PC-9 (cell line): Measurements from ENCODE around the gene C1orf87. TPM values are rescaled to one million over a fixed set of nuclear protein-coding genes. Genes with fewer than 3 reads are reported as not detected.

ENCODE experiments used
- BruUV-seq: library from RNA; stranded (reverse); fragments of 400-500 nt; replicated peaks from 2 replicates; lab custom pipeline; 2021; lab: Mats Ljungman, UMichigan
- CTCF ChIA-PET: fragments of 300-600 bp; sonication (Branson Sonifier 250); formaldehyde crosslinking; loops from one replicate; lab custom pipeline; 2022; ENCODE audit warnings: antibody characterized with exemption; lab: Charles Lee
- POLR2A ChIA-PET: fragments of 300-600 bp; sonication (Branson Sonifier 250); formaldehyde crosslinking; loops from one replicate; lab custom pipeline; 2022; ENCODE audit warnings: antibody characterized with exemption; ENCODE audit not compliant: unreplicated experiment; lab: Charles Lee
- DNase-seq, 2 experiments: peaks; one replicate each; pipeline versions ENCODE4 v3.0.0 to v3.0.0-alpha.2; 2015 to 2022; ENCODE audit warnings: mixed read lengths in 1 of 2
- H2AFZ ChIP-seq: fragments of 200-600 bp; sonication (generic); 2 replicates; pipeline ENCODE4 v1.8.1; 2017; ENCODE audit warnings: antibody characterized with exemption
- H3F3A ChIP-seq: fragments of 200-600 bp; sonication (generic); 2 replicates; pipeline ENCODE4 v1.8.1; 2017; ENCODE audit warnings: antibody characterized with exemption, mild to moderate bottlenecking, low read depth; ENCODE audit not compliant: insufficient read depth
- H3K27ac ChIP-seq: fragments of 200-600 bp; sonication (generic); 2 replicates; pipeline ENCODE4 v1.6.1; 2016; ENCODE audit warnings: mixed run types
- H3K27me3 ChIP-seq: fragments of 200-600 bp; sonication (generic); 2 replicates; pipeline ENCODE4 v1.6.1; 2016; ENCODE audit warnings: low read depth, mixed run types; ENCODE audit not compliant: insufficient read depth
- H3K36me3 ChIP-seq: fragments of 200-600 bp; sonication (generic); 2 replicates; pipeline ENCODE4 v1.6.1; 2016; ENCODE audit warnings: low read depth, mixed run types
- H3K4me1 ChIP-seq: fragments of 200-600 bp; sonication (generic); replicated peaks from 2 replicates; pipeline ENCODE4 v1.6.1; 2016; ENCODE audit warnings: mixed run types; ENCODE audit not compliant: insufficient read depth
- H3K4me2 ChIP-seq: fragments of 200-600 bp; sonication (generic); 2 replicates; pipeline ENCODE4 v1.6.1; 2017; ENCODE audit warnings: mixed run types
- H3K4me3 ChIP-seq: fragments of 200-600 bp; sonication (generic); 2 replicates; pipeline ENCODE4 v1.6.1; 2016; ENCODE audit warnings: mixed run types
- H3K79me2 ChIP-seq: fragments of 200-600 bp; sonication (generic); 2 replicates; pipeline ENCODE4 v1.6.1; 2017; ENCODE audit warnings: low read depth, mixed run types
- H3K9me2 ChIP-seq: fragments of 200-600 bp; sonication (generic); 2 replicates; pipeline ENCODE4 v1.8.1; 2017; ENCODE audit warnings: mild to moderate bottlenecking; ENCODE audit not compliant: insufficient read depth
- H3K9me3 ChIP-seq: fragments of 200-600 bp; sonication (generic); 2 replicates; pipeline ENCODE4 v1.8.1; 2016; ENCODE audit warnings: low read depth; ENCODE audit not compliant: insufficient read depth
- H4K20me1 ChIP-seq: fragments of 200-600 bp; sonication (generic); 2 replicates; pipeline ENCODE4 v1.8.1; 2017; ENCODE audit not compliant: insufficient read depth
- EZH2 ChIP-seq: fragments of 200-600 bp; sonication (generic); IDR thresholded peaks from 2 replicates; pipeline ENCODE4 v1.8.0; 2017; ENCODE audit warnings: antibody characterized with exemption, low read depth
- intact Hi-C: fragments of 100-400 bp; cut with micrococcal nuclease; formaldehyde crosslinking; loops from one replicate; pipeline ENCODE4 v1.10.0; 2022; ENCODE audit not compliant: unreplicated experiment
- total RNA-seq: library from RNA; stranded (reverse); gene quantifications from 2 replicates; pipeline ENCODE4 v1.2.3, GENCODE V29; 2021
- TF ChIP-seq, protein P1 (sequence below): fragments of 200-600 bp; sonication (generic); conservative IDR thresholded peaks from 2 replicates; pipeline ENCODE4 v1.6.1; 2017; ENCODE audit warnings: mixed run types, antibody characterized with exemption, mild to moderate bottlenecking, moderate library complexity

C1orf87 gene
- total RNA-seq, 1 experiment from 2014 or later = not detected

DNA sequence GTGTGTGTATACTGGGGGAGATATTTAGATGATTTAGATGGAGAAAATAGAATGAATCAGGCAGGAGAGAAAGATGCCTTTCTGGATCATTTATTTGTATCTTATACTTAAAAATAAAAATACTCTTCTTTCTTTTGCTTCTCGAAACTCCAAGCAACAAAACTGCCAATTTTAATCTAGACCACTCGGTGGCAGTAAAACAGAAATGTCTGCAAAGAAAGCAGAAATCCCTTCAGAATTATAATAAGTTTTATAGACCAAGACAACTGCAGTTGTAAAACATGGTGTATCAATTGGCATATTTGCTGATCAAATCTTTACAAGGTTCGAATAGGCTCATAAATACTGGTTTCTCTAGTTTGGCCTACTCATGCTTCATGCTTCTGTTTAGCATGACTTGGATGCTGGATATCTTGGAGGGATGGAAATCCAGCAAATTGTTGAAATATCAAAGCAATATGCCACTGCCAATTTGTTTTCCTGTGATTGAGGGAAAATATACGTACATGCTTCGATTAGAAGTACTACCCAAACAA lies 15.1 kb upstream of the C1orf87 start:
- ChIA-PET CTCF (no interaction called here), POLR2A (no interaction called here)
- no TSS peak for BruUV-seq
- Histone ChIP-seq H3K27me3 (no peaks in the 10 kb centered on the region), H3K79me2 (no peaks in the 10 kb centered on the region), H4K20me1 (no peaks in the 10 kb centered on the region), H3K4me1 (no peaks in the 10 kb centered on the region), H3F3A (no peaks in the 10 kb centered on the region), H3K36me3 (no peaks in the 10 kb centered on the region), H3K27ac (no peak overlapping the region), H3K9me2 (no peaks in the 10 kb centered on the region), H3K4me2 (no peak overlapping the region), H2AFZ (no peak overlapping the region), H3K4me3 (no peak overlapping the region), H3K9me3 (no peaks in the 10 kb centered on the region)
- DNase-seq = no peak
- TF ChIP-seq, protein P1, sequence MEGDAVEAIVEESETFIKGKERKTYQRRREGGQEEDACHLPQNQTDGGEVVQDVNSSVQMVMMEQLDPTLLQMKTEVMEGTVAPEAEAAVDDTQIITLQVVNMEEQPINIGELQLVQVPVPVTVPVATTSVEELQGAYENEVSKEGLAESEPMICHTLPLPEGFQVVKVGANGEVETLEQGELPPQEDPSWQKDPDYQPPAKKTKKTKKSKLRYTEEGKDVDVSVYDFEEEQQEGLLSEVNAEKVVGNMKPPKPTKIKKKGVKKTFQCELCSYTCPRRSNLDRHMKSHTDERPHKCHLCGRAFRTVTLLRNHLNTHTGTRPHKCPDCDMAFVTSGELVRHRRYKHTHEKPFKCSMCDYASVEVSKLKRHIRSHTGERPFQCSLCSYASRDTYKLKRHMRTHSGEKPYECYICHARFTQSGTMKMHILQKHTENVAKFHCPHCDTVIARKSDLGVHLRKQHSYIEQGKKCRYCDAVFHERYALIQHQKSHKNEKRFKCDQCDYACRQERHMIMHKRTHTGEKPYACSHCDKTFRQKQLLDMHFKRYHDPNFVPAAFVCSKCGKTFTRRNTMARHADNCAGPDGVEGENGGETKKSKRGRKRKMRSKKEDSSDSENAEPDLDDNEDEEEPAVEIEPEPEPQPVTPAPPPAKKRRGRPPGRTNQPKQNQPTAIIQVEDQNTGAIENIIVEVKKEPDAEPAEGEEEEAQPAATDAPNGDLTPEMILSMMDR = peak; percentile 25; the same call in 1 of the 2 replicates
- no peak for TF ChIP-seq EZH2
- intact Hi-C loops = no loop called here

DNA sequence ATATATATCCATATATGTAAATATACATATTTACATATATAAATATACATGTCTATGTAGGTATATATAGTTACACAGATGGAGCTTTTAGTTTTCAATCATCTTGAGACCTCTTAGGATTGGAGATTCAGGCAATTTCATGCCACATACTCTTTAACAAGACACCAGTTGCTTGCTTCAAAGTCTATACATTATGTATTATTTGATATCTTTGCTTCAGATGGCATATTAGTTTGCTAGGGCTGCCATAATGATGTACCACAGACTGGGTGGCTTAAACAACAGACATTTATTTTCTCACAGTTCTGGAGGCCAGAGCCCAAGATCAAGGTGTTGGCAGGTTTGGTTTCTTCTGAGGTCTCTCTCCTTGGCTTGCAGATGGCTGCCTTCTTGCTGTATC lies 14.1 kb upstream of the C1orf87 start:
- no peak overlapping the region for H3K27ac ChIP-seq
- no peak overlapping the region for H3K4me2 ChIP-seq
- no peak for DNase-seq
- no peak for TF ChIP-seq EZH2
- TF ChIP-seq, protein P1 = no peak
- BruUV-seq = no TSS peak
- intact Hi-C loops = no loop called here
- H3K27me3 ChIP-seq = no peaks in the 10 kb centered on the region
- no peak overlapping the region for H3K4me3 ChIP-seq
- H3K4me1 ChIP-seq = no peaks in the 10 kb centered on the region
- no peaks in the 10 kb centered on the region for H3K79me2 ChIP-seq
- H3F3A ChIP-seq = no peaks in the 10 kb centered on the region
- no peaks in the 10 kb centered on the region for H4K20me1 ChIP-seq
- POLR2A ChIA-PET = no interaction called here
- CTCF ChIA-PET = no interaction called here
- no peak overlapping the region for H2AFZ ChIP-seq
- H3K36me3 ChIP-seq = no peaks in the 10 kb centered on the region
- no peaks in the 10 kb centered on the region for H3K9me2 ChIP-seq
- no peaks in the 10 kb centered on the region for H3K9me3 ChIP-seq

DNA sequence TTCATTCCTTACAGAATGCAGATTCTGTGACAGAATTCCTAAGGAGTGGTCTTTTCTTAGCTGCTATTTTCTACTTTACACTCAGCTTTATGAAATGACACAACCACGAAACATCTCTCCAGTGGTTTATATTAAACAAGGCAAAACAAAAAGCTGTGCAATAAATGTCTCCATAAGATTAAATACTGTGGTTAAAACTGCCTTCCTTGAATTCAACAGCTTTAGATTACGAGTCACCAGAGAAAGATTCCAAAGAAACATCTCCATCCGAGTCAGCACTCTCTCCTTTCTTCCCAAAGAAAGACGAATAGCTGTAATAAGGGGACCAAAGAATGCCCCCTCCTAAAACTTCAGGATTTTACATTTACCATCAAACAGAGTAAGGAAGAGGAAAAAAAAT lies 4.6 kb upstream of the C1orf87 start:
- CTCF ChIA-PET = no interaction called here
- no peaks in the 10 kb centered on the region for H3K79me2 ChIP-seq
- peaks cover 12% of the 10 kb centered on the region for H3K27me3 ChIP-seq
- H3K27ac ChIP-seq = no peak overlapping the region
- H3K4me1 ChIP-seq = no peaks in the 10 kb centered on the region; the same call in 1 of the 2 replicates
- no peak overlapping the region for H3K4me2 ChIP-seq
- H3K9me2 ChIP-seq = no peaks in the 10 kb centered on the region
- no peak for DNase-seq
- BruUV-seq = no TSS peak
- POLR2A ChIA-PET = interaction anchor here (0.6 kb wide), 1 partner anchor 364 kb away, joined by 4 read pairs; no protein-coding TSS in a partner anchor
- no peaks in the 10 kb centered on the region for H4K20me1 ChIP-seq
- no peaks in the 10 kb centered on the region for H3F3A ChIP-seq
- no peak overlapping the region for H3K4me3 ChIP-seq
- no peak overlapping the region for H2AFZ ChIP-seq
- intact Hi-C loops = no loop called here
- TF ChIP-seq EZH2 = no peak
- no peaks in the 10 kb centered on the region for H3K36me3 ChIP-seq
- no peaks in the 10 kb centered on the region for H3K9me3 ChIP-seq

DNA sequence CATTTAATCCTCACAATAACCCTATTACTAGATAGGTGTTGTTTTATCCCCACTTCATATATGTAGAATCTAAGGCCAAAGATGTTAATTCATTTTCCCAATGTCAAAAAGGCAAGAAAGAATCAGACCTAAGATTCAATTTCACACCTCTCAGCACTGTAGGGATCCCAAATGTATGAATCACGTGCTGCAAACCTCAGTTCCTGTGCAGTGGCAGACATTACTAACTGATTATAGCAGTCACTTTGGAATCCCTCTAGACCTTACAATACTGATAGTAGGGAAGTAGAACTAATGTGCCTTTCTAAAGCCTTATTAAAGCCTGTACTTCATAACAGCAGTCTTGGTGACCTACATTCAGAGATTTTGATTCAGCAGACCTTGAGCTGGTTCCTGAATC lies 2.3 kb downstream of the C1orf87 start:
- ChIA-PET CTCF (no interaction called here), POLR2A (no interaction called here)
- Histone ChIP-seq H3K9me3 (no peaks in the 10 kb centered on the region), H3K4me1 (no peaks in the 10 kb centered on the region; the same call in 1 of the 2 replicates), H3K4me3 (no peak overlapping the region), H3F3A (no peaks in the 10 kb centered on the region), H3K9me2 (no peaks in the 10 kb centered on the region), H3K27ac (no peak overlapping the region), H3K4me2 (no peak overlapping the region), H3K79me2 (no peaks in the 10 kb centered on the region), H4K20me1 (no peaks in the 10 kb centered on the region), H3K27me3 (peaks cover 29% of the 10 kb centered on the region), H2AFZ (no peak overlapping the region), H3K36me3 (no peaks in the 10 kb centered on the region)
- TF ChIP-seq, protein P1 = no peak
- DNase-seq = no peak
- BruUV-seq = no TSS peak
- intact Hi-C loops = no loop called here
